HG02943 (cell line): ENCODE results near the gene LSM4.
"Not testable (repeated sequence)": the region's sequence is repeated elsewhere in the genome, so short reads cannot be mapped to it uniquely, and the experiment has no call there.

ENCODE experiments used
- ATAC-seq: cut with Tn5 transposase; IDR thresholded peaks from one replicate; pipeline ENCODE4 v1.9.1; 2021; ENCODE audit warnings: mild to moderate bottlenecking, low read depth, moderate library complexity; ENCODE audit not compliant: unreplicated experiment

Gene LSM4

GRCh38 chr19:18322759-18323460 lies at the start of gene LSM4:
LSM4 (minus strand) TSS chr19:18323076; CDS start chr19:18323020, 56 bp downstream.
- peak; percentile 86 for ATAC-seq

GRCh38 chr19:18368504-18369222 lies 45.8 kb upstream of the LSM4 start:
- ATAC-seq, result no peak

- ATAC-seq, result no peak
Observed at GRCh38 chr19:18366021-18366435, 43.2 kb upstream of the LSM4 start.

GRCh38 chr19:18364826-18365528 lies 42.1 kb upstream of the LSM4 start:
- ATAC-seq, result no peak

GRCh38 chr19:18364277-18364825 lies 41.5 kb upstream of the LSM4 start:
- not testable (repeated sequence) for ATAC-seq

GRCh38 chr19:18363787-18364186 lies 40.9 kb upstream of the LSM4 start:
- ATAC-seq, result no peak

- no peak for ATAC-seq
Observed at GRCh38 chr19:18362934-18363542, 40.2 kb upstream of the LSM4 start.

- ATAC-seq, result no peak
Observed at GRCh38 chr19:18361646-18362045, 38.8 kb upstream of the LSM4 start.

GRCh38 chr19:18357041-18357440 lies 34.2 kb upstream of the LSM4 start:
- no peak for ATAC-seq

GRCh38 chr19:18354743-18355142 lies 31.9 kb upstream of the LSM4 start:
- not testable (repeated sequence) for ATAC-seq

- ATAC-seq, result no peak
Observed at GRCh38 chr19:18353378-18354005, 30.6 kb upstream of the LSM4 start.

- no peak for ATAC-seq
Observed at GRCh38 chr19:18351544-18351943, 28.7 kb upstream of the LSM4 start.

GRCh38 chr19:18350490-18350889 lies 27.6 kb upstream of the LSM4 start:
- no peak for ATAC-seq

- no peak for ATAC-seq
Observed at GRCh38 chr19:18349524-18350128, 26.8 kb upstream of the LSM4 start.

GRCh38 chr19:18348818-18349339 lies 26.0 kb upstream of the LSM4 start:
- ATAC-seq, result not testable (repeated sequence)

GRCh38 chr19:18348171-18348570 lies 25.3 kb upstream of the LSM4 start:
- ATAC-seq, result no peak

- no peak for ATAC-seq
Observed at GRCh38 chr19:18346091-18346490, 23.2 kb upstream of the LSM4 start.

GRCh38 chr19:18345296-18345695 lies 22.4 kb upstream of the LSM4 start:
- no peak for ATAC-seq

- no peak for ATAC-seq
Observed at GRCh38 chr19:18344582-18344950, 21.7 kb upstream of the LSM4 start.
